HL-60/S4 treated with phorbol 12-myristate 13-acetate at 8.2 ng/mL for 4 days and 3 days (cell line): ENCODE data around the gene GTF3C5.
"Not testable (repeated sequence)": the region's sequence is repeated elsewhere in the genome, so short reads cannot be mapped to it uniquely, and the experiment has no call there.

Experiments
- in situ Hi-C: fragments of 300-500 bp; cut with MboI; formaldehyde crosslinking; loops from 2 replicates; pipeline ENCODE4 v1.15.0; 2022; ENCODE audit warnings: low sequenced_read_pairs

Gene GTF3C5, protein sequence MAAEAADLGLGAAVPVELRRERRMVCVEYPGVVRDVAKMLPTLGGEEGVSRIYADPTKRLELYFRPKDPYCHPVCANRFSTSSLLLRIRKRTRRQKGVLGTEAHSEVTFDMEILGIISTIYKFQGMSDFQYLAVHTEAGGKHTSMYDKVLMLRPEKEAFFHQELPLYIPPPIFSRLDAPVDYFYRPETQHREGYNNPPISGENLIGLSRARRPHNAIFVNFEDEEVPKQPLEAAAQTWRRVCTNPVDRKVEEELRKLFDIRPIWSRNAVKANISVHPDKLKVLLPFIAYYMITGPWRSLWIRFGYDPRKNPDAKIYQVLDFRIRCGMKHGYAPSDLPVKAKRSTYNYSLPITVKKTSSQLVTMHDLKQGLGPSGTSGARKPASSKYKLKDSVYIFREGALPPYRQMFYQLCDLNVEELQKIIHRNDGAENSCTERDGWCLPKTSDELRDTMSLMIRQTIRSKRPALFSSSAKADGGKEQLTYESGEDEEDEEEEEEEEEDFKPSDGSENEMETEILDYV

DNA sequence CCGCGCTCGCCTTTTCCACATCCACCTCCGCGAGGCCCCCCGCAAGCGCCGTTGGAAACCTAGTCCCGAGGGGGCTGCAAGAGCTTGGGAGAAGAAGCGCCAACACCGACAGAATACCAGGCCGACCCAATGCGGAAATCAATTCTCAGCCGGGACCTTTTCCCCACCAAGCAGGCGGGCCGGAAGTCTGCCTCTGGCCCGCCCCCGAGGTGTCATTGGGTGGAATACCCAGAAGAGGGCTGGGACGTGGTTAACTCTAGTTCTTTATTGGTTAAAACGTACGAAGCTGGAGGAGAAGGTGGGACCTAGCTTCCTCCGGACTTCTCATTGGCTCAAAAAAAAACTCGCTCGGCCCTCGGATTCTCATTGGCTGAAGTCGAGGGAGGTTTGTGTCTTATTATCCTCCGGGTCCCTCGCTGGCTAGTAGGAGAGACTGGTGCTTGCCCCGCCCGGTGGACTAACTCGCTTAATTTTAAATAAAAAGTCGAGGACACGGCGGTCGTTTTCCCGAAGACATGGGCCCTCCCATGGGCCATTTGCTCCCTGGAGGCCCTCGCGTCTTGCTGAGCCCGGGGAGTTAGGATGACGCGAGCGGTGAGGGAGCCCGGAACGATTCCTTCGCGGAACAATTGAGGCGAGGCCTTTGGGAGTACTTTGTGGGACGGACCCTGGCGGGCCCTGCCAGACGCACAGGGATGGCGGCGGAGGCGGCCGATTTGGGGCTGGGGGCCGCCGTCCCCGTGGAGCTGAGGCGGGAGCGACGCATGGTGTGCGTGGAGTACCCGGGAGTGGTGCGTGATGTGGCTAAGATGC, at the start of gene GTF3C5:
GTF3C5 (plus strand) TSS at position 681 of the 813 bp plus-strand sequence; CDS start at position 696, 15 bp downstream.
- in situ Hi-C loops = no loop called here

DNA sequence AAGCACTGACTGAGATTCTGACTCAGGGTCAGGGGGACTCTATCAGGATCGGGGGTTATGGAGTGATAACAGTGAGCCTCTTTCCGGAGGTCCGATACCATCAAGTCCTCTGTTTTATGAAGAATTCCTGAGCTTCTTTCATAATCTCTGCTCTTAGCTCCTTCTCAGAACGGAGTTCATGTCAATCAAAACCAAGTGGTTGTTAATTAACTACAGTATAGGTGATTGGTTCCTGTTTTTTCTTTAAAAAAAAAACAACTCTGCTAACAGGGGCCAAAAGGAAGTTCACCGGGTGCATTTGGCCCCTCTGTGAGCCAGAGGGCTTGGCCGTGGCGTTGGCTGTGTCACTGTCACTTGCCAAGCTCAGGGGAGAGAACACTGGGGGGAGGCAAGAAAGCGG, 48.3 kb upstream of the GTF3C5 start:
- in situ Hi-C loops = no loop called here

DNA sequence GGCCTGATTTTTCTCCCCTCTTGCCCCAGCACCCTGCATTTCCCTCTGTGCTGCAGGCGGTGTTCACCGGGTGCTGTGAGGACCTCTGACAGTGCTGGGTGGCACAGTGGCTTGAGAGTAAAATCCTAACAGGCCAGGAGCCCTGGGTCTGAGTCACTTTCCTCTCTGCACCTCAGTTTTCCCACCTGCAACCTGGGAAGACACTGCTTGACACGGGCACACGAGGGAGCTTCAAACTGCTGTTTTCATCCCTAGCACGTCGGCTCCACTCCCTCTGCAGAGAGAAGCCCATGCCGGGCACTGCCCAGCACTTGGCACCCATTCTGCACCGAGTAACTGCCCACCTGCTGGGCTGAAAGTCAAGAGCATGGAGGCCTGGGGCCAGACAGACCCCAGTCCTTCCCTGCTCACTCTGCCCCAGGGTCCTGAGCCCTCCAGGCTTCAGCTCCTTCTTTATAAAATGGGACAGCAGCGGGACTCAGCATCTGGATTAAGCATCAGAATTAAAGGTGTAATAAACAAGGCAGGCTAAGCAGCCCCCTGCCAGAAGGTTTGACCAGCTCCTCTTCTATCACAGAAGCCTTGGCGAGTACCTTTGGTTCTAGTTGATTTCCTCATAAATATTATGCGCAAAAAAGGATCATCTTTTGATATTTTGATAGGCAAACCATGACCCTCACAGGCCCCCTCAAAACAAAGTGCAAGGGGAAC, 47.2 kb upstream of the GTF3C5 start:
- in situ Hi-C loops = no loop called here

GRCh38 chr9:132984202-132985070, 46.4 kb upstream of the GTF3C5 start:
- in situ Hi-C loops = no loop called here

- in situ Hi-C loops = no loop called here
Measured at GRCh38 chr9:132985071-132985350, 45.8 kb upstream of the GTF3C5 start.

DNA sequence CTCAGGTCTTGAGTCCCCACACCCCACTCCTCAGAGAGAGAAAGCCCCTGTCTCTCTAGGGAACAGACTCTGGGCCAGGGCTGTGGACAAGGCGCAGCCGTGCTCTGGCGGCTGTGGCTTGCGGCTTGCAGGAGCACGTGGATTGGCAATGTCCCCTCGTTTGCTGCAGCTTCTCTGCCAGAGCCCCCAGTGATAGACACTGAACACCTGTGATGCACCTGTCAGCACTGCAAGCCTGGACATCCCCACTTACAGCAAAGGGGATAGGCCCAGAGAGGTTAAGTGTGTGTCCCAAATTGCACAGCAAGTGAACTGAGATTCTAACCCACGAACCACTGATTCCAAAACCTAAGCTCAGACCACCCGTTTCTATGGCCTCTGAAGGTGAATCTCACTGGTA, 45.3 kb upstream of the GTF3C5 start:
- in situ Hi-C loops = no loop called here

DNA sequence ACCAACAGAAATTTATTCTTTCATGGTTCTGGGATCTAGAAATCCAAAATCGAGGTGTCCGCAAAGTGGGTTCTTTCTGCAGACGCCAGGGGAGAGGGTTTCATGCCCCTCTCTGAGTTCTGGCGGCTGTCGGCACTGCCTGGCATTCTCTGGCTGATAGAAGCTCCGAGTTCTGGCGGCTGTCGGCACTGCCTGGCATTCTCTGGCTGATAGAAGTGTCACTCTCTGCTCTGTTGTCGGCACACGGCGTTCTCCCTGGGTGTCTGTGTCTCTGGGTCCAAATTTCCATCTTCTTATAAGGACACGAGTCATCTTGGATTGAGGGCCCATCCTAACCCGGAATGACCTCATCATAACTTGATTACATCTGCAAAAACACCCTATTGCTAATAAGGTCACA, 44.7 kb upstream of the GTF3C5 start:
- in situ Hi-C loops = no loop called here

DNA sequence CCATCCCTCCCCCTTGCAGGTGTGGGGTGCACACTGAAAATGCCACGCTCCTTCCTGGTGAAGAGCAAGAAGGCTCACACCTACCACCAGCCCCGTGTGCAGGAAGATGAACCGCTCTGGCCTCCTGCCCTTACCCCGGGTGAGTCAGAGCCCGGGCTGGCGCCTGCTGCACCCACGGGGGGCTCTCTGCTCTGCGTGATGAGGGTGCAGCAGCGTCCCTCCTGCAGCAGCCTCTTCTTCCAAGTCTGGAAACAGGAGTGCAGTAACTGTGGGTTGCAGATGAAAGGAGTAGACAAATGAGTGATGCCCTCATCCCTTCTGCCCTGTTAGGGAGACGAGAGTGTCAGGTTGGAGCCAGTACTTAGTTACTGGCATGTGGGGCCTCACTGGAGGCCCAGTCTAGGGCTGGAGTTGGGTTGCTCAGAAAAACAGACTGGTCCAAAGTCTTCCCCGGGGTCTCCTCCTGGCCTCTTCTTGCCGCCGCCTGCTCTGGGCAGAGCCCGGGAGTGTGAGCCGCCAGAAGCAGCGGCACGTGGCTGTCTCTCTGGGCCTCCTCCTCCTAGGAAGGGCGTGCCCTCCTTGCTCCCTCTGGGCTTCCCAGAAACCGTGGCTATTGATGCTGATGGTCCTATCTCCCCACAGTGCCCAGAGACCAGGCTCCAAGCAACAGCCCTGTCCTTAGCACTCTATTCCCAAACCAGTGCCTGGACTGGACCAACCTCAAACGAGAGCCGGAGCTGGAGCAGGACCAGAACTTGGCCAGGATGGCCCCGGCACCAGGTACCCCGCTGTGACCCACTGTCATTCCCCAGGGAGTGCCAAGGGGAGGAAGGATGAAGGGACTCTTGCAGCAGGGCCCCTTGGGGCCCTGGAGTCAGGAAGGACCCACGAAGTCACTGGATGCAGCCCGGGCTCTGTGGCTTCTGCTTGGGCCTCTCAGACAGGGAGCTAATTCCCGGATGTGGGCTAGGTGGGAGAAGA, 43.9 kb upstream of the GTF3C5 start:
- in situ Hi-C loops = no loop called here

- in situ Hi-C loops = no loop called here
Measured at GRCh38 chr9:132988244-132989013, 42.4 kb upstream of the GTF3C5 start.

DNA sequence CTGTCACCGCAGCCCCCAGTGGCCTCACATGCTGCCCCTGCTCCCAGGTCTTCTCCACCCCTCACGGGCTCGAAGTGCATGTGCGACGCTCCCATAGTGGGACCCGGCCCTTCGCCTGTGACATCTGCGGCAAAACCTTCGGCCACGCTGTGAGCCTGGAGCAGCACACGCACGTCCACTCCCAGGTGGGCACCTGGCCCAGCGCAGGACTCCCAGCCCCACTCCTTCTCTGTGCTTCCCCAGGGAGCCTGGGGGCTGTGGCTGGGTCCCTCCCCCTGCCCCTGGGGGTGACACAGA, 41.8 kb upstream of the GTF3C5 start:
- in situ Hi-C loops = no loop called here

- in situ Hi-C loops = no loop called here
Measured at GRCh38 chr9:132989414-132989996, 41.3 kb upstream of the GTF3C5 start.

- in situ Hi-C loops = not testable (repeated sequence)
Measured at GRCh38 chr9:132989998-132990557, 40.7 kb upstream of the GTF3C5 start.

DNA sequence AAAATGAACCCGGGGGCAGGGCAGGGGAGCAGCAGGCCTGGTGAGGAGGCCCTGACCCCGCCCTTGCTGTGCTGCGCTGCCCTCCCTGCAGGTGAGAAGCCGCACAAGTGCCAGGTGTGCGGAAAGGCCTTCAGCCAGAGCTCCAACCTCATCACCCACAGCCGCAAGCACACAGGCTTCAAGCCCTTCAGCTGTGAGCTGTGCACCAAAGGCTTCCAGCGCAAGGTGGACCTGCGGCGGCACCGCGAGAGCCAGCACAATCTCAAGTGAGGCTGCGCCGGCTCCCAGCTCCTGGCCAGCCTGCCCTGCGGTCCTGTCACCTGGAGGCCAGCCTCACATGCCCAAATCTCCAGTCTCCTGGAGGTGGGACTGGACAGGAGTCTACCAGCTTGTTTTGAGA, 40.0 kb upstream of the GTF3C5 start:
- in situ Hi-C loops = no loop called here

DNA sequence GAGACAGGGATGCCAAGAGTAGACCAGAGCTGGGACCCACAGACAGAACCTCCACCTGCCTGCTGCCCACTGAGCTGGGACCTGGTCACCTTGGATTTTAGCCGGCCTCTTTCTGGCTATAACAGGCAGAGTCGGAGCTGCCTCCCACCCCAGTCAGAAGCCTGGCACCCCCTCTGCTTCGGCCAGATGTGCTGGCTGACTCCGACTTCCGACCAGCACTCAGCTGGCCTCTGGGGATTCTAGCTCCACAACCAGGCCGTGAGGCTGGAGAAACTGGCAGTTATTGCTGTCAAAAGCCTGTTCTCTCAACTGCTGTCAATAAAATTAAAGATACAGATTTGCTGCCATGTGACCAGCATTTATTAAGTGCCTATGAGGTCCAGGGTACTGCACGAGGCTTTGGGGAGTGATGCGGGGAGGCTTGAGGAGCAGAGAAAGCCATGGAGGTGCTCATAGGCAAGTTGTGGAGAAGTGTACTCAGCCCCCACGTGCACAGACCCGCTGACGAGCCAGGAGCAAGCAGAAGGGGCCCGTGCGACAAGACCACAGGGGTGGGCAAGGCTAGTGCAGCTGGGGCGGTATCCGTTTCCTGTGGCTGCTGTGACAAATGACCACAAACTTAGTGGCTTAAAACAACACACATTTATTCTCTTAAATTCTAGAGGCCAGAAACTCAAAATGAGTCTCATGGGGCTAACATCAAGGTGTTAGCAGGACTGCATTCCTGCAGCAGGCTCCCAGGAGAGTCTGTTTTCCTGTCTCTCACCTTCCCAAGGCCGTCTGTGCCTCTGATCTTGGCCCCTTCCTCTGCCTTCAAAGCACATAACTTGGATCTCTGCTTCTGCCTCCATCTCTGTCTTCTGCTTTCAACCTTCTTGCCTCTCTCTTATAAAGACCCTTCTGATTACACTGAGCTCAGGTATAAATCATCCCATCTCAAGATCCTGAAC, 39.2 kb upstream of the GTF3C5 start:
- in situ Hi-C loops = no loop called here

GRCh38 chr9:132993511-132993939, 37.3 kb upstream of the GTF3C5 start:
- in situ Hi-C loops = no loop called here

DNA sequence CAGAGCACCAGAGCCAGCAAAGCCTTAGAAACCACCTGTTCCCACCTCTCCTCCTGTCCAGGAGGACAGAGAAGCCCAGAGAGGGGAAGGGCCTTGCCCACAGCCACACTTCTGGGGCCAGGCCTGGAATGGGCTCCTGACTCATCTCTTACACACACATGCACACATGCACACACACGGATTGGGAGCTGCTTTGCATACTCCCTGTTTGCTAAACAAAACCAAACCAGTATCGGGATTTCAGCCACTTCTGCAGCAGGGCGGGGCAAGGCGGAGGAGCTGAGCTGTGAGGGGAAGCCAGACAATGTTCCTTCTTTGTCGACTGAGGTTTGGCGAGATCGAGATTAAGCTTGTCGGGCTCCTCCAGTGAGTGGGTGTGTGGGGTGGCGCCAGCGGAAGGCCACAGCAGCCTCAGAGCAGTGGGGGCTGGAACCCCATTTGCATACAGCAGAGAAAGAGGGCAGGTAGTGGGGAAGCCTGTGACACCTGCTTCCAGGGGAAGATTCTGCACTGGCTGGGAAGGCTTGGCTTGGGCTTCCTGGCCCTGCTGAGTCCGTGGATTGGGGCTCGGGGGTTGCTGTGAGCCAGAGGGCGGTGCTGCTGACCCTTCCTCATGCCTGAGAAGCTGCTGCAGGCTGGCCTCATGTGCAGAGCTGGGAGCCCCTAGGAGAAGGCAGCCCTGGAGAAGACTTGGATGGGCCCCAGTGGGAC, 36.2 kb upstream of the GTF3C5 start:
- in situ Hi-C loops = no loop called here

GRCh38 chr9:132995121-132995420, 35.7 kb upstream of the GTF3C5 start:
- in situ Hi-C loops = no loop called here
